ENCODE results near the gene SSRP1.

DNA sequence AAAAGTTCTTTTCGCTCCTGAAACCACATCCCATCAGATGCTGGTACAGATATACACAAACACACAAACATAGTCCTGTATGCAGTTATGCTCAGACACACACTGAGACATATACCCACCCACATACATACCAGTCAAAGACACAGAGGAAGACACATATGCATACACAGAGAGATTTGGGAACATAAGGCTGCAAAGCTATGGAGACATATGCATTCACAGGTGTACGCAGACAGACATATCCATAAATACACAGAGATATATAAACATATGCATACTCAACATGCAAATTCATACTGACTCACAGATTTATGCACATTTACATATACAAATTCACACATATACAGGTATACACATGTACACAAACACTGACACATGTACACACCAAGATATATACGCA, 39.3 kb upstream of the SSRP1 start:
- TF ChIP-seq, protein P1, sequence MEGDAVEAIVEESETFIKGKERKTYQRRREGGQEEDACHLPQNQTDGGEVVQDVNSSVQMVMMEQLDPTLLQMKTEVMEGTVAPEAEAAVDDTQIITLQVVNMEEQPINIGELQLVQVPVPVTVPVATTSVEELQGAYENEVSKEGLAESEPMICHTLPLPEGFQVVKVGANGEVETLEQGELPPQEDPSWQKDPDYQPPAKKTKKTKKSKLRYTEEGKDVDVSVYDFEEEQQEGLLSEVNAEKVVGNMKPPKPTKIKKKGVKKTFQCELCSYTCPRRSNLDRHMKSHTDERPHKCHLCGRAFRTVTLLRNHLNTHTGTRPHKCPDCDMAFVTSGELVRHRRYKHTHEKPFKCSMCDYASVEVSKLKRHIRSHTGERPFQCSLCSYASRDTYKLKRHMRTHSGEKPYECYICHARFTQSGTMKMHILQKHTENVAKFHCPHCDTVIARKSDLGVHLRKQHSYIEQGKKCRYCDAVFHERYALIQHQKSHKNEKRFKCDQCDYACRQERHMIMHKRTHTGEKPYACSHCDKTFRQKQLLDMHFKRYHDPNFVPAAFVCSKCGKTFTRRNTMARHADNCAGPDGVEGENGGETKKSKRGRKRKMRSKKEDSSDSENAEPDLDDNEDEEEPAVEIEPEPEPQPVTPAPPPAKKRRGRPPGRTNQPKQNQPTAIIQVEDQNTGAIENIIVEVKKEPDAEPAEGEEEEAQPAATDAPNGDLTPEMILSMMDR (IDR thresholded peaks at IDR 0.05; ENCODE audit: poor library complexity, severe bottlenecking), result no peak
- TF ChIP-seq RAD21 (conservative IDR thresholded peaks at IDR 0.05), result no peak
- no peak for TF ChIP-seq POLR2AphosphoS5 (IDR thresholded peaks at IDR 0.05)
- no peak for TF ChIP-seq TAF1 (IDR thresholded peaks at IDR 0.05; ENCODE audit: low read depth)
- TF ChIP-seq, protein P2, sequence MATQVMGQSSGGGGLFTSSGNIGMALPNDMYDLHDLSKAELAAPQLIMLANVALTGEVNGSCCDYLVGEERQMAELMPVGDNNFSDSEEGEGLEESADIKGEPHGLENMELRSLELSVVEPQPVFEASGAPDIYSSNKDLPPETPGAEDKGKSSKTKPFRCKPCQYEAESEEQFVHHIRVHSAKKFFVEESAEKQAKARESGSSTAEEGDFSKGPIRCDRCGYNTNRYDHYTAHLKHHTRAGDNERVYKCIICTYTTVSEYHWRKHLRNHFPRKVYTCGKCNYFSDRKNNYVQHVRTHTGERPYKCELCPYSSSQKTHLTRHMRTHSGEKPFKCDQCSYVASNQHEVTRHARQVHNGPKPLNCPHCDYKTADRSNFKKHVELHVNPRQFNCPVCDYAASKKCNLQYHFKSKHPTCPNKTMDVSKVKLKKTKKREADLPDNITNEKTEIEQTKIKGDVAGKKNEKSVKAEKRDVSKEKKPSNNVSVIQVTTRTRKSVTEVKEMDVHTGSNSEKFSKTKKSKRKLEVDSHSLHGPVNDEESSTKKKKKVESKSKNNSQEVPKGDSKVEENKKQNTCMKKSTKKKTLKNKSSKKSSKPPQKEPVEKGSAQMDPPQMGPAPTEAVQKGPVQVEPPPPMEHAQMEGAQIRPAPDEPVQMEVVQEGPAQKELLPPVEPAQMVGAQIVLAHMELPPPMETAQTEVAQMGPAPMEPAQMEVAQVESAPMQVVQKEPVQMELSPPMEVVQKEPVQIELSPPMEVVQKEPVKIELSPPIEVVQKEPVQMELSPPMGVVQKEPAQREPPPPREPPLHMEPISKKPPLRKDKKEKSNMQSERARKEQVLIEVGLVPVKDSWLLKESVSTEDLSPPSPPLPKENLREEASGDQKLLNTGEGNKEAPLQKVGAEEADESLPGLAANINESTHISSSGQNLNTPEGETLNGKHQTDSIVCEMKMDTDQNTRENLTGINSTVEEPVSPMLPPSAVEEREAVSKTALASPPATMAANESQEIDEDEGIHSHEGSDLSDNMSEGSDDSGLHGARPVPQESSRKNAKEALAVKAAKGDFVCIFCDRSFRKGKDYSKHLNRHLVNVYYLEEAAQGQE (IDR thresholded peaks at IDR 0.05; ENCODE audit: borderline replicate concordance), result no peak
- TF ChIP-seq MXI1 (conservative IDR thresholded peaks at IDR 0.05; ENCODE audit: poor library complexity, severe bottlenecking), result no peak
- TF ChIP-seq EP300 (conservative IDR thresholded peaks at IDR 0.05; ENCODE audit: poor library complexity, severe bottlenecking), result no peak

All from neural cell (in vitro differentiated cells).